HG03378 (cell line): ENCODE results near the gene DIAPH3.
"Not testable (repeated sequence)": the region's sequence is repeated elsewhere in the genome, so short reads cannot be mapped to it uniquely, and the experiment has no call there.

Experiments
- ATAC-seq: cut with Tn5 transposase; IDR thresholded peaks from one replicate; pipeline ENCODE4 v1.9.1; 2021; ENCODE audit warnings: mild to moderate bottlenecking, moderate library complexity; ENCODE audit not compliant: unreplicated experiment

DIAPH3 gene

GRCh38 chr13:60163478-60164233 lies at the start of gene DIAPH3:
DIAPH3 (minus strand) TSS chr13:60163928; CDS start chr13:60163766, 162 bp downstream.
- peak; percentile 99 for ATAC-seq

GRCh38 chr13:60213236-60213744 lies 49.6 kb upstream of the DIAPH3 start:
- ATAC-seq = no peak

- no peak for ATAC-seq
Observed at GRCh38 chr13:60211548-60211947, 47.8 kb upstream of the DIAPH3 start.

- no peak for ATAC-seq
Observed at GRCh38 chr13:60210510-60211330, 47.0 kb upstream of the DIAPH3 start.

GRCh38 chr13:60205499-60205898 lies 41.8 kb upstream of the DIAPH3 start:
- ATAC-seq = not testable (repeated sequence)

GRCh38 chr13:60201286-60201685 lies 37.6 kb upstream of the DIAPH3 start:
- no peak for ATAC-seq

GRCh38 chr13:60195893-60196292 lies 32.2 kb upstream of the DIAPH3 start:
- not testable (repeated sequence) for ATAC-seq

GRCh38 chr13:60182907-60183306 lies 19.2 kb upstream of the DIAPH3 start:
- no peak for ATAC-seq

GRCh38 chr13:60178327-60178726 lies 14.6 kb upstream of the DIAPH3 start:
- no peak for ATAC-seq

- no peak for ATAC-seq
Observed at GRCh38 chr13:60175571-60175970, 11.8 kb upstream of the DIAPH3 start.

GRCh38 chr13:60174113-60174512 lies 10.4 kb upstream of the DIAPH3 start:
- no peak for ATAC-seq

GRCh38 chr13:60172111-60172510 lies 8.4 kb upstream of the DIAPH3 start:
- no peak for ATAC-seq

GRCh38 chr13:60170414-60170813 lies 6.7 kb upstream of the DIAPH3 start:
- ATAC-seq = no peak

GRCh38 chr13:60169239-60170031 lies 5.7 kb upstream of the DIAPH3 start:
- no peak for ATAC-seq

- no peak for ATAC-seq
Observed at GRCh38 chr13:60167121-60167520, 3.4 kb upstream of the DIAPH3 start.

GRCh38 chr13:60165391-60166099 lies 1.8 kb upstream of the DIAPH3 start:
- no peak for ATAC-seq

- peak; percentile 17 for ATAC-seq
Observed at GRCh38 chr13:60164234-60164889, 634 bp upstream of the DIAPH3 start.

GRCh38 chr13:60162096-60162495 lies 1.6 kb downstream of the DIAPH3 start:
- no peak for ATAC-seq

GRCh38 chr13:60158321-60158801 lies 5.4 kb downstream of the DIAPH3 start:
- peak; percentile 63 for ATAC-seq

GRCh38 chr13:60155978-60156377 lies 7.8 kb downstream of the DIAPH3 start:
- ATAC-seq = no peak
